Tibial artery (tissue), 4 donors: ENCODE results near the gene FRRS1.

Experiments
- DNase-seq, 2 donors: peaks; one replicate each; pipeline ENCODE4 v3.0.0-alpha.2; 2019
- H3K27ac ChIP-seq, 2 donors: fragments of 200-600 bp; sonication (generic) in 1 of 2; 1 replicate in 1 of 2; 2 replicates in 1 of 2; pipeline ENCODE4 v1.5.1; 2018 to 2019; ENCODE audit warnings: mild to moderate bottlenecking in 1 of 2
- H3K27me3 ChIP-seq, 2 donors: fragments of 200-600 bp; sonication (generic) in 1 of 2; one replicate each; pipeline versions ENCODE4 v1.5.1 to v1.6.0; 2016 to 2019
- H3K36me3 ChIP-seq, 3 donors: fragments of 200-600 bp; sonication (generic) in 2 of 3; one replicate each; pipeline ENCODE4 v1.5.1; 2016 to 2019; ENCODE audit warnings: mild to moderate bottlenecking in 2 of 3
- H3K4me1 ChIP-seq, 4 donors: fragments of 200-600 bp; sonication (generic) in 2 of 4; 1 replicate in 3 of 4; 2 replicates in 1 of 4; pipeline ENCODE4 v1.5.1; 2016 to 2019
- H3K4me3 ChIP-seq, 2 donors: fragments of 200-600 bp; sonication (generic) in 1 of 2; 1 replicate in 1 of 2; 2 replicates in 1 of 2; pipeline ENCODE4 v1.5.1; 2018 to 2019; ENCODE audit warnings: mild to moderate bottlenecking in 2 of 2
- H3K9me3 ChIP-seq, 3 donors: fragments of 200-600 bp; sonication (generic) in 1 of 3; one replicate each; pipeline ENCODE4 v1.5.1; 2016 to 2019
- intact Hi-C: fragments of 100-400 bp; cut with DNase I; formaldehyde crosslinking; loops from one replicate; pipeline ENCODE4 v1.15.0; 2023; ENCODE audit warnings: low total_unique reads
- TF ChIP-seq, protein P1 (sequence below), 2 experiments: fragments of 200-600 bp in 1 of 2; fragments of 450-650 bp in 1 of 2; IDR thresholded peaks; one replicate each; pipeline ENCODE4 v1.5.1; 2017 to 2019; ENCODE audit warnings: antibody characterized with exemption in 2 of 2, mild to moderate bottlenecking in 1 of 2, moderate library complexity in 1 of 2

The FRRS1 gene

DNA sequence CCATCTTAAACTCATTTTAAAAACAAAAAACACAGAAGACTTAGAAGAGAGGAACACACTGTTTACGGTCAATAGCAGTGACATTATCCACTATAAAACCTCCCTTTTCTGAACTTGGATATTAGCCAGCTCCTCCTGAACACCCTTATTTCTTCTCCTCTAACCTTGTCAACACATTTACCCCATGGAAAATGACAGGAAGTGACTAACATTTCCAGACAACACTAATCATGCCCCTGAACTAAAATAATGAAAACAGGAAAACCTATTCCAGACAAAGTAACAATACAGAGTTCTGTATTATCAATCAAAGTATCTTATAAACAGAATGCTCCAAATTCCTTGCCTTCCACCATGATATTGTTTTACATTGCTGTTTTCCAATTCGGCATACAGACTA, 75.3 kb downstream of the FRRS1 start:
- no peak overlapping the region for H3K4me3 ChIP-seq
- no peak for DNase-seq
- no peak overlapping the region for H3K27ac ChIP-seq
- no peaks in the 10 kb centered on the region for H3K9me3 ChIP-seq
- no peaks in the 10 kb centered on the region for H3K27me3 ChIP-seq
- no peaks in the 10 kb centered on the region for H3K4me1 ChIP-seq
- intact Hi-C loops: no loop called here
- TF ChIP-seq, protein P1, sequence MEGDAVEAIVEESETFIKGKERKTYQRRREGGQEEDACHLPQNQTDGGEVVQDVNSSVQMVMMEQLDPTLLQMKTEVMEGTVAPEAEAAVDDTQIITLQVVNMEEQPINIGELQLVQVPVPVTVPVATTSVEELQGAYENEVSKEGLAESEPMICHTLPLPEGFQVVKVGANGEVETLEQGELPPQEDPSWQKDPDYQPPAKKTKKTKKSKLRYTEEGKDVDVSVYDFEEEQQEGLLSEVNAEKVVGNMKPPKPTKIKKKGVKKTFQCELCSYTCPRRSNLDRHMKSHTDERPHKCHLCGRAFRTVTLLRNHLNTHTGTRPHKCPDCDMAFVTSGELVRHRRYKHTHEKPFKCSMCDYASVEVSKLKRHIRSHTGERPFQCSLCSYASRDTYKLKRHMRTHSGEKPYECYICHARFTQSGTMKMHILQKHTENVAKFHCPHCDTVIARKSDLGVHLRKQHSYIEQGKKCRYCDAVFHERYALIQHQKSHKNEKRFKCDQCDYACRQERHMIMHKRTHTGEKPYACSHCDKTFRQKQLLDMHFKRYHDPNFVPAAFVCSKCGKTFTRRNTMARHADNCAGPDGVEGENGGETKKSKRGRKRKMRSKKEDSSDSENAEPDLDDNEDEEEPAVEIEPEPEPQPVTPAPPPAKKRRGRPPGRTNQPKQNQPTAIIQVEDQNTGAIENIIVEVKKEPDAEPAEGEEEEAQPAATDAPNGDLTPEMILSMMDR (IDR thresholded peaks at IDR 0.05): no peak
- H3K36me3 ChIP-seq: no peaks in the 10 kb centered on the region

DNA sequence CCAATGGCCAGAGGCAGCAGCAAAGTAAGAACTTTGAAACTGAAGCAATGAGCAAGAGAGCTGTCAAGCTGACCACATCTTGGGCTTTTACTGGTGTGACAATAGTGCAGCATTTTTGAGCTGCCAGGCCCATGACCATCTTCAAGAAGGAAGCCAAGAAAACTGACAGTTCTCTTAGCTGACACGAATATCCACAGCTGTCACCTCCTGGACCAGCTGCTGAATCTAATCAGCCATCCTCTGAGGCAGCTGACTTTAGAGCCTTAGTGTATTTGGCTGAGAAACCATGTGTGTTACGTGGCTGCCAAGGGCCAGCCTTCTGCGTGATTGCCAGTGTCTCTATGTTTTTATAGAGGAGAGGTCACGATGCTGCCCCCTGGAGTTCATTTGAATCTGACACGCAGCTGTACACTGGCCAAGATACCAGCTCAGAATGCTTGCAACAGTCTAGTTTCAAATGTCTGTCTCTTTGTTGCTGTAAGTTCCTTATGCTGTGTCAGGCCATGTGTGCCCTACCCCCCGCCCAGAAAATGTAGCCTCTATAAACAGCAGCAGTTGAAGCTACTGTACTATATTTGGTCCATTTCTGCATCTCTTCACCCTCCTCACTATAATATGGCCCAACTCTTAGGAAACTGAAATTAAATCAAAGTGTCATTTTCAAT, 80.8 kb downstream of the FRRS1 start:
- intact Hi-C loops: no loop called here
- peak; percentile 83 to 87 for DNase-seq
- Histone ChIP-seq H3K27ac (no peak overlapping the region), H3K36me3 (no peaks in the 10 kb centered on the region), H3K4me1 (peaks cover 0 to 10% (median 4%) of the 10 kb centered on the region in 4 donors), H3K27me3 (no peaks in the 10 kb centered on the region), H3K4me3 (no peak overlapping the region), H3K9me3 (no peaks in the 10 kb centered on the region)
- TF ChIP-seq, protein P1 (IDR thresholded peaks at IDR 0.05): peak; percentile 40 to 43

DNA sequence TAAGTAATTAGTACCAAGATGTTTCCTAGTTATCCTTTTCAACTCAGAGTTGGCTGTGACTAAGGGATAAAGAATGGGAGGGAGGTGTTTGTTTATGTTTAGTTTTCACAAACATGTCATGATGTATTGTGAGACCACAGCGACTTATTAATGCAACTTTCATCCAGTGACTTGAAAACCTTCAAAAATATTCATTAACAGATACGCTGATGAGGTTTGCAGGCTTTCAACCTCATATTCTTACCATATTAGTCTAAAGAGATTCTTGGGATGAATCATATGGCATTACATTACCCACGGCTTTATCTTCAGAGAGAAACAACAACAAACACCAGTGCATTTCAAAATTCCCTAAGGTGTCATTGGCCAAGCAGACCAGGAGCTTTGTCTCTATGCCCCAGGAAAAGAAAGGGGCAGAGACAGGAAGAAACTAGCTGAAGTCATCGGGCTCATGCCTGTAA, 84.1 kb downstream of the FRRS1 start:
- DNase-seq: no peak
- no peaks in the 10 kb centered on the region for H3K36me3 ChIP-seq
- H3K4me1 ChIP-seq: peaks cover 0 to 10% (median 4%) of the 10 kb centered on the region in 4 donors
- no peak overlapping the region for H3K27ac ChIP-seq
- no peaks in the 10 kb centered on the region for H3K27me3 ChIP-seq
- H3K9me3 ChIP-seq: no peaks in the 10 kb centered on the region
- intact Hi-C loops: no loop called here
- TF ChIP-seq, protein P1 (IDR thresholded peaks at IDR 0.05): no peak
- H3K4me3 ChIP-seq: no peak overlapping the region

DNA sequence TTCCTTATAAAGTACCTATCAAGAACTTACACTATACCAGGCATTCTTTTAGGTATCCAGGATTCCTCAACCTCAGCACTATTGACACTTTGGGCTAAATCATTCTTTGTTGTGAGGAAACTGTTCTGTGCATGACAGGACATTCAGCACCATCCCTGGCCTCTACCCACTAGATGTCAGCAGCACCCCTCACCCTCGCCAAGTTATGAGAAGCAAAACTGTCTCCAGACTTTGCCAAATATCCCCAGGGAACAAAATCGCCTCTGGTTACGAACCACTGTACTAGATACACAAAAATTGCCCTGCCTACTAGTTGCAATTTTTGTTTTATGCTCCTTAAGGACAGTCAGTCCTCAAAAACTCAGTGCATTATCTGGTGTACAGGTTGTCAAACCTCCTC, 84.9 kb downstream of the FRRS1 start:
- Histone ChIP-seq H3K4me1 (peaks cover 0 to 10% (median 4%) of the 10 kb centered on the region in 4 donors), H3K27me3 (no peaks in the 10 kb centered on the region), H3K9me3 (no peaks in the 10 kb centered on the region), H3K27ac (no peak overlapping the region), H3K4me3 (no peak overlapping the region), H3K36me3 (no peaks in the 10 kb centered on the region)
- intact Hi-C loops: no loop called here
- DNase-seq: no peak
- TF ChIP-seq, protein P1 (IDR thresholded peaks at IDR 0.05): no peak

DNA sequence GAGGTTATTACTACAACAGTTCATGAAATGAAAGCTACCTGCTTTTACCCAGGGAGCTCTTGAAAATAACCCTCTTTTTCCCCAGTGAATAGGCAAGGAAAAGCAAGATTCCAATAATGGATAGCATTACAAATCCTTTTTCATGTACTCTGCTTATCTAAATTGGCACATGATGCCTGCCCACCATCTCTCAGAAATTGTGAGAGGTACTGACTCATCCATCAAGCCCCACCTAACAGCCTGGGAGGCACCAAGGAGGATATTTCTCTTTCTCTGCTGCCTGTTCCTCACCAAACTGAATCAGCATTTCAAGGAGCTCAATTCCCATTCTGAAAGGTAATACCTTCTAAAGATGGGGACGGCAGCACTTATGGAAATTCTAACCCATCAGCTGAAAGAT, 86.2 kb downstream of the FRRS1 start:
- no peaks in the 10 kb centered on the region for H3K27me3 ChIP-seq
- no peak overlapping the region for H3K27ac ChIP-seq
- TF ChIP-seq, protein P1 (IDR thresholded peaks at IDR 0.05): no peak
- no peak for DNase-seq
- no peaks in the 10 kb centered on the region for H3K36me3 ChIP-seq
- H3K9me3 ChIP-seq: no peaks in the 10 kb centered on the region
- intact Hi-C loops: no loop called here
- no peak overlapping the region for H3K4me3 ChIP-seq
- peaks cover 0 to 3% (median 1%) of the 10 kb centered on the region in 4 donors for H3K4me1 ChIP-seq
